A549 (cell line): Measurements from ENCODE around the gene IGFBP2. TPM values are rescaled to one million over a fixed set of nuclear protein-coding genes. Genes with fewer than 3 reads are reported as not detected.

ENCODE experiments used
- ATAC-seq, 2 experiments: fragments of 200-7000 bp in 1 of 2; fragments of >200 bp in 1 of 2; cut with Nextera tagmentation in 1 of 2; cut with Tn5 transposase in 1 of 2; 3 replicates each; pipeline versions ENCODE4 v1.8.0 to v1.9.1; 2018 to 2020; ENCODE audit warnings: mild to moderate bottlenecking in 1 of 2, moderate library complexity in 1 of 2
- CTCF ChIA-PET: fragments of 300-600 bp; sonication (Branson Sonifier 250); formaldehyde crosslinking; extraction: SDS; loops from one replicate; lab custom pipeline; 2021; ENCODE audit warnings: antibody characterized with exemption, inconsistent platforms; lab: Yijun Ruan, JAX
- POLR2A ChIA-PET: fragments of 350-600 bp; formaldehyde crosslinking; extraction: SDS; loops from one replicate; lab custom pipeline; 2021; ENCODE audit warnings: antibody characterized with exemption, inconsistent platforms; lab: Yijun Ruan, JAX
- DNase-seq, 2 experiments: peaks; one replicate each; pipeline versions ENCODE4 v3.0.0 to v3.0.0-alpha.2; 2011 to 2016; ENCODE audit warnings: low read depth in 1 of 2, low spot score in 1 of 2
- FAIRE-seq: peaks from 2 replicates; lab custom pipeline; 2011; peaks lifted over from hg19 to GRCh38; lab: Jason Lieb, UNC
- H3K27ac ChIP-seq, 2 experiments: fragments of >200 bp; sonication (Bioruptor Twin); formaldehyde crosslinking; 3 replicates each; pipeline ENCODE4 v1.5.1; 2016 to 2017
- H3K4me1 ChIP-seq: fragments of >200 bp; sonication (Bioruptor Twin); formaldehyde crosslinking; 3 replicates; pipeline ENCODE4 v1.6.1; 2016
- H3K4me2 ChIP-seq: fragments of >200 bp; sonication (Bioruptor Twin); formaldehyde crosslinking; 3 replicates; pipeline ENCODE4 v1.6.1; 2016
- H3K4me3 ChIP-seq: fragments of >200 bp; sonication (Bioruptor Twin); formaldehyde crosslinking; 3 replicates; pipeline ENCODE4 v1.5.1; 2016
- H3K9me3 ChIP-seq: fragments of >200 bp; sonication (Bioruptor Twin); formaldehyde crosslinking; 3 replicates; pipeline ENCODE4 v1.6.1; 2016
- ATOH8 ChIP-seq: fragments of 250-450 bp; sonication (Bioruptor Pico); IDR thresholded peaks from 2 replicates; pipeline ENCODE4 v1.5.0; 2020; ENCODE audit warnings: low read depth, mild to moderate bottlenecking, moderate library complexity
- E2F6 ChIP-seq: IDR thresholded peaks from 2 replicates; pipeline ENCODE4 v1.6.1; 2012; ENCODE audit warnings: low read depth, borderline replicate concordance
- EHF ChIP-seq: fragments of 250-450 bp; sonication (Bioruptor Pico); IDR thresholded peaks from 2 replicates; pipeline ENCODE4 v1.5.0; 2020; ENCODE audit warnings: mild to moderate bottlenecking
- FOSB ChIP-seq: fragments of 250-450 bp; sonication (Bioruptor Pico); IDR thresholded peaks from 2 replicates; pipeline ENCODE4 v1.5.0; 2020; ENCODE audit warnings: mild to moderate bottlenecking, moderate library complexity
- FOXS1 ChIP-seq: fragments of 250-450 bp; sonication (Bioruptor Pico); IDR thresholded peaks from 2 replicates; pipeline ENCODE4 v1.5.0; 2020; ENCODE audit warnings: mild to moderate bottlenecking, moderate library complexity
- HDAC2 ChIP-seq: fragments of 200-600 bp; sonication (generic); IDR thresholded peaks from 2 replicates; pipeline ENCODE4 v1.6.1; 2016
- HOXA7 ChIP-seq: fragments of 250-450 bp; sonication (Bioruptor Pico); IDR thresholded peaks from 2 replicates; pipeline ENCODE4 v1.5.0; 2020; ENCODE audit warnings: mild to moderate bottlenecking, moderate library complexity
- JUNB ChIP-seq: fragments of >200 bp; sonication (Bioruptor Twin); formaldehyde crosslinking; IDR thresholded peaks from 2 replicates; pipeline ENCODE4 v1.6.1; 2016
- MAFK ChIP-seq: fragments of 450-650 bp; IDR thresholded peaks from 2 replicates; pipeline ENCODE4 v1.6.1; 2014; ENCODE audit not compliant: partially characterized antibody
- POLR2AphosphoS2 ChIP-seq: conservative IDR thresholded peaks from 2 replicates; pipeline ENCODE4 v1.6.1; 2012; ENCODE audit warnings: low read length, improper control_type of control experiment, inconsistent platforms
- RCOR1 ChIP-seq: fragments of 150-350 bp; IDR thresholded peaks from 2 replicates; pipeline ENCODE4 v1.6.1; 2014; ENCODE audit warnings: antibody characterized with exemption, low read length, low read depth
- REST ChIP-seq: fragments of 200-600 bp; sonication (generic); IDR thresholded peaks from 2 replicates; pipeline ENCODE4 v1.6.1; 2016; ENCODE audit warnings: antibody characterized with exemption, mild to moderate bottlenecking, moderate library complexity
- ZC3H11A ChIP-seq: fragments of 450-650 bp; IDR thresholded peaks from 2 replicates; pipeline ENCODE4 v1.6.1; 2014; ENCODE audit warnings: antibody characterized with exemption, mild to moderate bottlenecking
- WGBS: methylation state at CpG from one replicate; pipeline ENCODE4 v1.1.6; 2017; ENCODE audit errors: missing lambda C conversion rate; 5-methylcytosine and 5-hydroxymethylcytosine counted together
- polyA plus RNA-seq, 4 experiments: library from polyadenylated mRNA; depleted of rRNA in 3 of 4; stranded (reverse); fragments of >200 nt; fragmentation: RNase III in 1 of 4; extraction: RNeasy Plus Mini Kit Qiagen cat#74134 plus additional on column Dnase treatment in 1 of 4; gene quantifications; 2 replicates in 3 of 4; 3 replicates in 1 of 4; pipeline ENCODE4 v1.2.3, GENCODE V29; 2011 to 2017

Gene IGFBP2
- polyA plus RNA-seq, 2 of the 4 experiments (the other 2 are of a cell fraction) = 26.1 to 34.9 TPM

- no peak overlapping the region for H3K27ac ChIP-seq
- DNase-seq (no peak), ATAC-seq (no peak), FAIRE-seq (no peak)
- WGBS = 79% methylated on average over 12 of the region's 12 CpGs
- H3K9me3 ChIP-seq = no peaks in the 10 kb centered on the region
- POLR2A ChIA-PET = interaction anchor here (0.6 kb wide), 1 partner anchor 623 kb away, joined by 4 read pairs; no protein-coding TSS in a partner anchor
- no peak overlapping the region for H3K4me3 ChIP-seq
- no peaks in the 10 kb centered on the region for H3K4me1 ChIP-seq
- TF ChIP-seq FOSB (CRISPR knock-in tag) (no peak), E2F6 (no peak), RCOR1 (no peak), REST (no peak), HOXA7 (CRISPR knock-in tag) (no peak)
- CTCF ChIA-PET = interaction anchor here (1.0 to 16.9 kb wide), 5 partner anchors 8 to 1041 kb away, joined by 3 to 402 read pairs (median 3); no protein-coding TSS in a partner anchor
- no peak overlapping the region for H3K4me2 ChIP-seq
Measured at GRCh38 chr2:216671791-216672343, 38.6 kb downstream of the IGFBP2 start.

- 77% methylated on average over 10 of the region's 10 CpGs for WGBS
- POLR2A ChIA-PET = no interaction called here
- Histone ChIP-seq H3K4me2 (no peak overlapping the region), H3K9me3 (no peaks in the 10 kb centered on the region), H3K4me1 (no peaks in the 10 kb centered on the region), H3K27ac (no peak overlapping the region), H3K4me3 (no peak overlapping the region)
- ATAC-seq (no peak), FAIRE-seq (no peak), DNase-seq (no peak)
- TF ChIP-seq FOXS1 = no peak
- no peak for TF ChIP-seq ZC3H11A
- no peak for TF ChIP-seq EHF (CRISPR knock-in tag)
- CTCF ChIA-PET = interaction anchor here (16.9 kb wide), 1 partner anchor 151 kb away, joined by 402 read pairs; no protein-coding TSS in a partner anchor
Measured at GRCh38 chr2:216672466-216672865, 39.2 kb downstream of the IGFBP2 start.

GRCh38 chr2:216673021-216673420 lies 39.8 kb downstream of the IGFBP2 start:
- no peak overlapping the region for H3K4me2 ChIP-seq
- WGBS = 80% methylated on average over 5 of the region's 10 CpGs
- H3K4me3 ChIP-seq = no peak overlapping the region
- TF ChIP-seq ATOH8 (CRISPR knock-in tag) (no peak), MAFK (no peak), HDAC2 (no peak)
- H3K27ac ChIP-seq = no peak overlapping the region
- POLR2A ChIA-PET = no interaction called here
- no peaks in the 10 kb centered on the region for H3K9me3 ChIP-seq
- CTCF ChIA-PET = interaction anchor here (16.9 kb wide), 1 partner anchor 152 kb away, joined by 402 read pairs; no protein-coding TSS in a partner anchor
- ATAC-seq = no peak
- H3K4me1 ChIP-seq = no peaks in the 10 kb centered on the region
- DNase-seq = no peak
- FAIRE-seq = no peak

- ChIA-PET POLR2A (no interaction called here), CTCF (interaction anchor here (0.8 to 2.0 kb wide), 2 partner anchors 153 to 1039 kb away, joined by 3 to 10 read pairs; no protein-coding TSS in a partner anchor)
- no peaks in the 10 kb centered on the region for H3K9me3 ChIP-seq
- DNase-seq (no peak), ATAC-seq (no peak), FAIRE-seq (no peak)
- no peak overlapping the region for H3K27ac ChIP-seq
- no peak overlapping the region for H3K4me2 ChIP-seq
- no peak for TF ChIP-seq JUNB
- no peak for TF ChIP-seq POLR2AphosphoS2
- no peak overlapping the region for H3K4me3 ChIP-seq
- WGBS = 66% methylated on average over 6 of the region's 9 CpGs
- H3K4me1 ChIP-seq = no peaks in the 10 kb centered on the region
Measured at GRCh38 chr2:216673609-216674008, 40.4 kb downstream of the IGFBP2 start.
